Right renal pelvis (tissue), 4 donors: ENCODE measurements around the gene CRLF2. TPM values are rescaled to one million over a fixed set of nuclear protein-coding genes. Genes with fewer than 3 reads are reported as not detected.
A peak's percentile ranks its signal among the peaks of the same experiment; 100 is the strongest.
"Not testable (repeated sequence)": the region's sequence is repeated elsewhere in the genome, so short reads cannot be mapped to it uniquely, and the experiment has no call there.

ENCODE experiments used
- DNase-seq, 4 donors: peaks; one replicate each; pipeline ENCODE4 v3.0.0-alpha.2; 2013; ENCODE audit warnings: low read depth in 4 of 4, low spot score in 3 of 4, missing footprints in 1 of 4
- polyA plus RNA-seq, 4 donors: library from polyadenylated mRNA; unstranded; fragments of 120-200 nt; gene quantifications; one replicate each; pipeline ENCODE4 v1.2.1, GENCODE V29; 2013; ENCODE audit not compliant: insufficient read length in 4 of 4

Gene CRLF2
- polyA plus RNA-seq, 4 donors: 0.09 TPM; not detected in 3

- DNase-seq: no peak
Measured at GRCh38 chrX:1215123-1215823, 2.8 kb upstream of the CRLF2 start.

- DNase-seq: no peak
Measured at GRCh38 chrX:1213971-1214370, 1.5 kb upstream of the CRLF2 start.

- DNase-seq: no peak
Measured at GRCh38 chrX:1210844-1211243, 1.6 kb downstream of the CRLF2 start.

GRCh38 chrX:1207496-1208025, 4.9 kb downstream of the CRLF2 start:
- DNase-seq: no peak

- DNase-seq: peak; percentile 62 to 78 (median 67)
Measured at GRCh38 chrX:1205681-1206611, 6.5 kb downstream of the CRLF2 start.

GRCh38 chrX:1202251-1202650, 10.2 kb downstream of the CRLF2 start:
- no peak for DNase-seq

- DNase-seq: no peak
Measured at GRCh38 chrX:1196436-1196835, 16.0 kb downstream of the CRLF2 start.

GRCh38 chrX:1192196-1192595, 20.3 kb downstream of the CRLF2 start:
- DNase-seq: not testable (repeated sequence)

GRCh38 chrX:1190596-1191145, 21.8 kb downstream of the CRLF2 start:
- DNase-seq: no peak

GRCh38 chrX:1185561-1185960, 26.9 kb downstream of the CRLF2 start:
- DNase-seq: no peak

- no peak for DNase-seq
Measured at GRCh38 chrX:1182211-1182610, 30.2 kb downstream of the CRLF2 start.

GRCh38 chrX:1181661-1182060, 30.8 kb downstream of the CRLF2 start:
- DNase-seq: not testable (repeated sequence)

- no peak for DNase-seq
Measured at GRCh38 chrX:1181170-1181569, 31.3 kb downstream of the CRLF2 start.

GRCh38 chrX:1178580-1179057, 33.8 kb downstream of the CRLF2 start:
- no peak for DNase-seq

- DNase-seq: not testable (repeated sequence)
Measured at GRCh38 chrX:1176531-1177320, 35.7 kb downstream of the CRLF2 start.

GRCh38 chrX:1174609-1175545, 37.6 kb downstream of the CRLF2 start:
- not testable (repeated sequence) for DNase-seq

GRCh38 chrX:1173435-1173834, 39.0 kb downstream of the CRLF2 start:
- not testable (repeated sequence) for DNase-seq

GRCh38 chrX:1172496-1172895, 40.0 kb downstream of the CRLF2 start:
- no peak for DNase-seq

- DNase-seq: not testable (repeated sequence)
Measured at GRCh38 chrX:1171915-1172314, 40.5 kb downstream of the CRLF2 start.
